Activated T-cell treated with anti-CD3 and anti-CD28 coated beads, Interleukin-2, amount 50 U/mL, for 72 hours (primary cell): Measurements from ENCODE around the gene C1S. TPM values are rescaled to one million over a fixed set of nuclear protein-coding genes. Genes with fewer than 3 reads are reported as not detected.
"Not testable (repeated sequence)": the region's sequence is repeated elsewhere in the genome, so short reads cannot be mapped to it uniquely, and the experiment has no call there.

Experiments
- ATAC-seq, 2 donors: fragments of 150-1000 bp; cut with Tn5 transposase; replicated peaks in 1 of 2; 2 replicates each; pipeline ENCODE4 v1.10.0; 2021; ENCODE audit warnings: moderate library complexity in 2 of 2, mild to moderate bottlenecking in 1 of 2
- DNase-seq, 2 donors: peaks; one replicate each; pipeline ENCODE4 v3.0.0; 2021 to 2022; ENCODE audit warnings: mixed read lengths in 1 of 2
- H3K27ac Mint-ChIP-seq: one replicate; pipeline ENCODE4 v1.8.0; 2022; ENCODE audit warnings: mild to moderate bottlenecking, moderate library complexity, mixed read lengths
- H3K27me3 Mint-ChIP-seq: one replicate; pipeline ENCODE4 v1.8.0; 2022; ENCODE audit warnings: low read depth, mixed read lengths
- H3K36me3 Mint-ChIP-seq, 2 donors: one replicate each; pipeline ENCODE4 v1.8.0; 2022; ENCODE audit warnings: mixed read lengths in 2 of 2, mild to moderate bottlenecking in 1 of 2; ENCODE audit not compliant: insufficient read depth in 2 of 2
- H3K4me1 Mint-ChIP-seq: one replicate; pipeline ENCODE4 v1.8.0; 2022; ENCODE audit warnings: low read depth, mixed read lengths
- H3K4me3 Mint-ChIP-seq, 2 donors: one replicate each; pipeline ENCODE4 v1.8.0; 2022; ENCODE audit warnings: mild to moderate bottlenecking in 2 of 2, mixed read lengths in 2 of 2, moderate library complexity in 2 of 2
- H3K9me3 Mint-ChIP-seq, 2 donors: one replicate each; pipeline ENCODE4 v1.8.0; 2022; ENCODE audit warnings: mixed read lengths in 2 of 2
- total RNA-seq, 2 donors: library from RNA; stranded (reverse); gene quantifications; one replicate each; pipeline ENCODE4 v1.2.3, GENCODE V29; 2022

Gene C1S
- total RNA-seq, 2 donors from 2014 or later = 4.0 to 6.6 TPM

- H3K9me3 Mint-ChIP-seq, DNase-seq, H3K27me3 Mint-ChIP-seq, H3K4me1 Mint-ChIP-seq, H3K36me3 Mint-ChIP-seq, H3K4me3 Mint-ChIP-seq, H3K27ac Mint-ChIP-seq, ATAC-seq: not testable (repeated sequence)
Measured at GRCh38 chr12:7055736-7056135, 4.8 kb upstream of the C1S start.

DNA sequence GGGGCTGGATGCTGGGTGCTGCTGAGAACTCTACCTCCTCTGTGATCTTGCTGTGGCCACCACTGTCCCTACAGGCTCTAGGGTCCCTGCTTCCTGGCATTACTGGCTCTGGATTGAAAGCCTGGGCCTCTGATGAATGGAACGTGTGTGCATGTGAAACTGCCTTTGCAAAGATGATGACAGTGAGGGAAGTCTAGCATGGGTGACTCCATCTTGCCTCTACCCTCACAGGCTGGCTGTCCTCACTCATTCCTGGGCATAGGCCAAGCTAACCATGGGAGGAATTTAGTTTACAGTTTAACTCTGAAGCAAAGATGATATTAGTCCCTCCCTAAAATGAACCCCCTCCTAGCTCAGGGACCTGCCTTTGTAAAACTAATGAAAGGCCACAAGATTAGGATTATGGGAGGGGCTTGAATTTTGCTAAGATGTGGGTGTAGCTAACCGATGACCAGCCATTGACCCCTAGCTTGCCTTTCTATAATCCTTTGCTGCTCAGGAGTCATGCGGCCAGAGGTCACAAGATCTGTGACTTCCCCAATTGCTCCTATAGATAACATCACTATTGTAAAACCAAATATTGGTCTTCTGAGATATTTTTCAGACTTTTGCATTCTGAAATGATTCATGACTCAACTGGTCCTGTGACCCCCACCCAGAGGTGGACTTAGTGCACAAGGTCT, 2.2 kb upstream of the C1S start:
- Mint-ChIP-seq H3K27ac (no peak overlapping the region), H3K9me3 (no peaks in the 10 kb centered on the region), H3K4me3 (no peak overlapping the region), H3K27me3 (peaks cover 11% of the 10 kb centered on the region), H3K4me1 (no peaks in the 10 kb centered on the region), H3K36me3 (no peaks in the 10 kb centered on the region)
- DNase-seq = no peak
- ATAC-seq = no peak

DNA sequence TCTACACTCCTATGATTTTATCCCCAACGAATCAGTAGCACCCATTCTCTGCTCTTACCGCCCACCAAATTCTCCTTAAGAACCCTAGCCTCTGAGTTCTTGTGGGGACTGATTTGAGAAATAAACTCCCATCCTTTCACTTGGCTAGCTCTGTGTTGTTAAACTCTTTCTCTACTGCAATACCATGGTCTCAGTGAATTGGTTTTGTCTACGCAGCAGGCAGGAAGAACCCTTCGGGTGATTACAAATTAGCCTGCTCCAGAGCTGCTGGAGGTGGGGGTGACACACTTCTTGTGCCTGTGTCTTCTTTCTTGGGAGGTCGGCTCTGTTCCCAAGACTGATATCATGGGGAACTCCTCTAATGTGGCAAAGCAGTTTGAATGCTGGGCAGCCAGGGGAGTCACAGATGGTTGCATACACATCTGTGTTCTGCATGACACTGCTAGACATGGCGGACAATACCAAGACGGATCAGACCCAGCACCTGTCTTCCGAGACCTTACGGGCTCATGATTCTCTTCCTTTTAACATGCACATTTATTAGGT, 1.6 kb upstream of the C1S start:
- H3K36me3 Mint-ChIP-seq = no peaks in the 10 kb centered on the region
- H3K9me3 Mint-ChIP-seq = no peaks in the 10 kb centered on the region
- no peaks in the 10 kb centered on the region for H3K4me1 Mint-ChIP-seq
- no peak overlapping the region for H3K27ac Mint-ChIP-seq
- no peak overlapping the region for H3K4me3 Mint-ChIP-seq
- peaks cover 11% of the 10 kb centered on the region for H3K27me3 Mint-ChIP-seq
- no peak for ATAC-seq
- DNase-seq = no peak

- H3K4me1 Mint-ChIP-seq = no peaks in the 10 kb centered on the region
- no peaks in the 10 kb centered on the region for H3K9me3 Mint-ChIP-seq
- H3K4me3 Mint-ChIP-seq = no peak overlapping the region
- H3K27ac Mint-ChIP-seq = no peak overlapping the region
- DNase-seq (no peak), ATAC-seq (no peak)
- no peaks in the 10 kb centered on the region for H3K36me3 Mint-ChIP-seq
- H3K27me3 Mint-ChIP-seq = peaks cover 11% of the 10 kb centered on the region
Measured at GRCh38 chr12:7059780-7060179, 738 bp upstream of the C1S start.

GRCh38 chr12:7061138-7061537, 620 bp downstream of the C1S start:
- ATAC-seq = no peak
- no peak overlapping the region for H3K4me3 Mint-ChIP-seq
- no peaks in the 10 kb centered on the region for H3K36me3 Mint-ChIP-seq
- DNase-seq = no peak
- no peaks in the 10 kb centered on the region for H3K4me1 Mint-ChIP-seq
- H3K27me3 Mint-ChIP-seq = peaks cover 11% of the 10 kb centered on the region
- no peak overlapping the region for H3K27ac Mint-ChIP-seq
- no peaks in the 10 kb centered on the region for H3K9me3 Mint-ChIP-seq

DNA sequence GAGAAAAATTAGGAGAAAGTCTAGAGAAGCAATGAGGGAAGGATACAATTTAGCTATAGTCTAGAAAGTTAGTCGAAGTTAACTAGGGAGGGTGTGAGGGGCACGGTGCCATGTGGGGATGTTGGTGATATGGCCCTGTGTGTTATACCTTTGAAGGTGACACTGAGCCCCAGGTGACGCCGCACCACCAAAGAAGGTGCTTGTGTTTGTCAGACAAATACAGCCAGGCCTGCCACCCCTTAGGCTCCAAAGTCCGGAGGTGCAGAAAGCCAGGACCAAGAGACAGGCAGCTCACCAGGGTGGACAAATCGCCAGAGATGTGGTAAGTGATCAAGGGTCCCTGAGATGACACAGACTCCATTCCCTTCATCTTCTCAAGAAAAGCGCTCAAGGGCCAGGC, 1.1 kb downstream of the C1S start:
- ATAC-seq = no peak
- H3K27ac Mint-ChIP-seq = no peak overlapping the region

GRCh38 chr12:7064516-7064915, 4.0 kb downstream of the C1S start:
- ATAC-seq (no peak), DNase-seq (no peak)
- Mint-ChIP-seq H3K36me3 (no peaks in the 10 kb centered on the region), H3K9me3 (no peaks in the 10 kb centered on the region), H3K27ac (no peak overlapping the region), H3K27me3 (peaks cover 5% of the 10 kb centered on the region), H3K4me1 (no peaks in the 10 kb centered on the region), H3K4me3 (no peak overlapping the region)

More for the DNA sequence above, 1.1 kb downstream of the C1S start:
- no peaks in the 10 kb centered on the region for H3K9me3 Mint-ChIP-seq
- no peak overlapping the region for H3K4me3 Mint-ChIP-seq
- DNase-seq = no peak
- H3K36me3 Mint-ChIP-seq = no peaks in the 10 kb centered on the region
- H3K27me3 Mint-ChIP-seq = peaks cover 11% of the 10 kb centered on the region
- no peaks in the 10 kb centered on the region for H3K4me1 Mint-ChIP-seq

DNA sequence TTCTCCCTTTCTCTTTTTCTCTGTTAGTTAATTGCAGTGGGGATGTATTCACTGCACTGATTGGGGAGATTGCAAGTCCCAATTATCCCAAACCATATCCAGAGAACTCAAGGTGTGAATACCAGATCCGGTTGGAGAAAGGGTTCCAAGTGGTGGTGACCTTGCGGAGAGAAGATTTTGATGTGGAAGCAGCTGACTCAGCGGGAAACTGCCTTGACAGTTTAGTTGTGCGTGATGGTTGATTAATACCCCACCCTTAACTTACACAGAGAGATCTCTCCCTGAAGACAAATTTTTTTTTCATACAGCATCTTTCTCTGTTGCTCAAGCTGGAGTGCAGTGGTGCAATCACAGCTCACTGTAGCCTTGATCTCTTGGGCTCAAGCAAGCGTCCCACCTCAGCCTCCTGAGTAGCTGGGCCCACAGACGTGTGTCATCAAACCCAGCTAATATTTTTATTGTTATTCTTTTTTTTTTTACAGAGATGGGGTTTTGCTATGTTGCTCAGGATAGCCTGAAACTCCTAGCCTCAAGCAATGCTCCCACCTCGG, 4.6 kb downstream of the C1S start:
- H3K4me1 Mint-ChIP-seq = no peaks in the 10 kb centered on the region
- H3K36me3 Mint-ChIP-seq = no peaks in the 10 kb centered on the region
- ATAC-seq = no peak
- peaks cover 5% of the 10 kb centered on the region for H3K27me3 Mint-ChIP-seq
- H3K9me3 Mint-ChIP-seq = no peaks in the 10 kb centered on the region
- no peak for DNase-seq
- H3K27ac Mint-ChIP-seq = no peak overlapping the region
- no peak overlapping the region for H3K4me3 Mint-ChIP-seq

DNA sequence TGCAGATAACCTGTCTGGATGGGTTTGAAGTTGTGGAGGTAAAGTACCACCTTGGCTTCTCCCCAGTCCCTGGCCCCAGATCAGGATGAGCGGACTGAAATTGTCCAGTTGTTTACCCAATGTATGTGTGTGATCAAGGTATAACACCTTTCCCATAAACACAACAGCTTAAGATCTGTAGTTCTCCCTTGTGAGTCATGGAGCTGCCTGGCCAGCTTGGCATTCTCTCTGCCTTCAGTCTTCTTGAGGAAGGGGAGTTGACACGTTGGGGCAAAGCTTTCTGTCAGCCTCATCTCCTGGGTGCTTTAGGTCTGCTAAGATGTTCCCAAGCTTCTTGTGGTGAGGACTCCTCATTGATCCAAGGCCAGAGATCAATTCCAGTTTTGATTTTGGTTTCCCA, 6.1 kb downstream of the C1S start:
- no peak overlapping the region for H3K4me3 Mint-ChIP-seq
- H3K27me3 Mint-ChIP-seq = no peaks in the 10 kb centered on the region
- DNase-seq (no peak), ATAC-seq (no peak)
- H3K36me3 Mint-ChIP-seq = no peaks in the 10 kb centered on the region
- no peaks in the 10 kb centered on the region for H3K9me3 Mint-ChIP-seq
- no peaks in the 10 kb centered on the region for H3K4me1 Mint-ChIP-seq
- no peak overlapping the region for H3K27ac Mint-ChIP-seq

DNA sequence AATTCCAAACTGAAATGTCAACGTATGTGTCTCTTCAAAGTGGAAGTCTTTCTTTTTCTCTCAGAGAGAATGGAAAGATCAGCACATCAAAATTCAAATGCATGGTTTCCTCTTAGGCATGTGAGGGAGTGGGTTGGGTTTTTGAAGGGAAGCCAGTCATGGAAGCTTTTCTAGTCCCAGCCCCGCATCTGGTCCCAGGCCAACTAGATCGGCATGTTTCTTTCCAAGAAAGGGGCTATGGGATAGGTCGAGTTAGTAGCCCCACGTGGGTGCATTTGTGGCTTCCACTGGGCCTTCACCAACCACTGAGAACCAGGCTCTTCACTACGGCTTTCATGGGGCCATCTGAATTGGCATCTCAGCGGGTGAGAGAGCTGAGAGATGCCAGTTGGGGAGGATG, 6.6 kb downstream of the C1S start:
- no peak for DNase-seq
- Mint-ChIP-seq H3K27me3 (no peaks in the 10 kb centered on the region), H3K9me3 (no peaks in the 10 kb centered on the region), H3K4me1 (no peaks in the 10 kb centered on the region), H3K4me3 (no peak overlapping the region), H3K36me3 (no peaks in the 10 kb centered on the region), H3K27ac (no peak overlapping the region)
- no peak for ATAC-seq

DNA sequence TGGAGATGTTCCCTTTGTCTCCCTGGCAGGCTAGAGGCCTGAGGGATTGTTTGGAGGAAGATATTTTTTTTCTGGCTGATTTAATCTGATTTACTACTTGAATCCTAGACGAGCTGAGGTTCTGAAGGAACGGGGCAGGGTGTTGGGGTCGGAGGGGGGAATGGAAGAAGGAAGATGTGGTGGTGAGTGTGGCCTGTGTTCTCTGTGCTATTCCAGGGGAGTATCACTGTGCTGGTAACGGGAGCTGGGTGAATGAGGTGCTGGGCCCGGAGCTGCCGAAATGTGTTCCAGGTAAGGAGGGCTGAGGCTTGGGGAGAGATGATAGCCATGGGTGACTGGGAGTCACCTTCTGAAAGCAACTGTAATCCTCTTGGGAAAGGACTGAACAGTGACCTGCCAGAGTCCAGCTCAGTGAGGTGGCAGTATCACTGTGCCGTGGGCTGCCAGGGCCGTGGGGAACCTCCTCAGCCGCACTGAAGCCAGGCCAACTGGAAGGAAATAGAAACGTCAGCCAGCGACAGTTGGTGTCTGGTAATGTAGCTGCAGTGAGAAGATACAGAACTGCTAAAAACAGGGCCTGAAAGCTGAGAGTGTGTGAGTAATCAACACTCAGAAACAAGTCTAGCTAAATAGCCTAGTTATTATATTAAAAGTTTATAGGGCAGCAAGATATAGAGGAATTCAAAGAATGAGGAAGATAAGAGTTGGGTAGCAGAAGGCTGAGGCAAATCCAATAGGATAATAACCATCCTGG, 7.9 kb downstream of the C1S start:
- ATAC-seq = no peak
- Mint-ChIP-seq H3K4me3 (no peak overlapping the region), H3K4me1 (no peaks in the 10 kb centered on the region), H3K36me3 (no peaks in the 10 kb centered on the region), H3K9me3 (no peaks in the 10 kb centered on the region), H3K27ac (no peak overlapping the region), H3K27me3 (no peaks in the 10 kb centered on the region)
- no peak for DNase-seq

DNA sequence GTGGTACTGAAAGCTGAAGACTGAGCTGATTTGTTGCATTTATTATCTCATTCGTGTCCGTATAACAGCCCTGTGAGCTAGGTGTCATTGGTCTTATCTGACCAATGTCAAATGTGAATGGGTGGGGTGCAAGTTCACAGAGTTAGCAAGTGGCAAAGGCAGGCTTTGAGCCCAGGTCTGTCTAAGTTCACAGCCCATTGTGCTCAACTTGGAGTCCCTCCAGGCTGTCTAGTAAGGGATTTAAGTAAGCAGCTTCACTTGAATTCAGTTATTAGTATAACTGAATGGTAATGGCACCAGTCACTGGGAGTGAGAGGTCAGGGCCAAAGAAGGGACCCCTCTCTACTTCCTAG, 8.5 kb downstream of the C1S start:
- H3K4me3 Mint-ChIP-seq = no peak overlapping the region
- no peak overlapping the region for H3K27ac Mint-ChIP-seq
- DNase-seq (no peak), ATAC-seq (no peak)
- no peaks in the 10 kb centered on the region for H3K36me3 Mint-ChIP-seq
- H3K27me3 Mint-ChIP-seq = no peaks in the 10 kb centered on the region
- H3K4me1 Mint-ChIP-seq = no peaks in the 10 kb centered on the region
- H3K9me3 Mint-ChIP-seq = no peaks in the 10 kb centered on the region

GRCh38 chr12:7069386-7069785, 8.9 kb downstream of the C1S start:
- Mint-ChIP-seq H3K4me3 (no peak overlapping the region), H3K27me3 (no peaks in the 10 kb centered on the region), H3K4me1 (no peaks in the 10 kb centered on the region), H3K36me3 (no peaks in the 10 kb centered on the region), H3K9me3 (no peaks in the 10 kb centered on the region), H3K27ac (no peak overlapping the region)
- DNase-seq (no peak), ATAC-seq (no peak)
